T-cell (primary cell): Measurements from ENCODE around the gene HDGF. TPM values are rescaled to one million over a fixed set of nuclear protein-coding genes. Genes with fewer than 3 reads are reported as not detected.

Source experiments
- ATAC-seq, 4 experiments: fragments of 200-7000 bp in 3 of 4; fragments of 150-1000 bp in 1 of 4; cut with Tn5 transposase; replicated peaks in 1 of 4; 1 replicate in 3 of 4; 2 replicates in 1 of 4; pipeline ENCODE4 v1.10.0; 2021; ENCODE audit warnings: moderate library complexity in 3 of 4, mild to moderate bottlenecking in 2 of 4, moderate number of reproducible peaks in 1 of 4
- CTCF ChIA-PET, 2 donors: fragments of 300-600 bp; sonication (Branson Sonifier 250); formaldehyde crosslinking; loops; one replicate each; lab custom pipeline; 2022; ENCODE audit warnings: antibody characterized with exemption in 2 of 2; lab: Charles Lee
- POLR2A ChIA-PET, 2 donors: fragments of 300-600 bp; sonication (Branson Sonifier 250); formaldehyde crosslinking; loops; one replicate each; lab custom pipeline; 2022; ENCODE audit warnings: antibody characterized with exemption in 2 of 2; lab: Charles Lee
- DNase-seq, 35 experiments: peaks; one replicate each; pipeline versions ENCODE4 v3.0.0 to v3.0.0-alpha.2; 2013 to 2023
- H3K27ac ChIP-seq: one replicate; pipeline ENCODE4 v1.5.1; 2013; ENCODE audit warnings: low read length
- H3K27me3 ChIP-seq, 2 experiments: replicated peaks in 1 of 2; 1 replicate in 1 of 2; 2 replicates in 1 of 2; pipeline versions ENCODE4 v1.6.1 to v1.7.0; 2013; ENCODE audit warnings: low read length in 1 of 2, mixed read lengths in 1 of 2; ENCODE audit not compliant: control insufficient read depth in 2 of 2, insufficient read depth in 2 of 2; ENCODE audit errors: extremely low read depth in 1 of 2
- H3K36me3 ChIP-seq, 2 donors: 1 replicate in 1 of 2; 2 replicates in 1 of 2; pipeline versions ENCODE4 v1.6.1 to v1.7.0; 2013; ENCODE audit warnings: low read length in 1 of 2; ENCODE audit not compliant: control insufficient read depth in 2 of 2, insufficient read depth in 1 of 2; ENCODE audit errors: extremely low read depth in 1 of 2
- H3K4me1 ChIP-seq, 2 experiments: 1 replicate in 1 of 2; 2 replicates in 1 of 2; pipeline versions ENCODE4 v1.6.1 to v1.7.0; 2013; ENCODE audit warnings: low read length in 2 of 2, mixed read lengths in 1 of 2; ENCODE audit not compliant: insufficient read depth in 2 of 2, control insufficient read depth in 1 of 2; ENCODE audit errors: extremely low read depth in 1 of 2
- H3K4me3 ChIP-seq, 2 donors: 1 replicate in 1 of 2; 2 replicates in 1 of 2; pipeline versions ENCODE4 v1.5.1 to v1.7.0; 2013; ENCODE audit warnings: mild to moderate bottlenecking in 2 of 2, low read length in 1 of 2, moderate library complexity in 1 of 2; ENCODE audit not compliant: control insufficient read depth in 1 of 2; ENCODE audit errors: extremely low read depth in 1 of 2
- H3K9me3 ChIP-seq: 2 replicates; pipeline ENCODE4 v1.7.0; 2013
- H3K27ac Mint-ChIP-seq, 2 donors: one replicate each; pipeline ENCODE4 v1.8.0; 2020 to 2021; ENCODE audit warnings: mild to moderate bottlenecking in 2 of 2, mixed read lengths in 2 of 2
- H3K27me3 Mint-ChIP-seq, 2 donors: one replicate each; pipeline ENCODE4 v1.8.0; 2021 to 2022; ENCODE audit warnings: mixed read lengths in 2 of 2
- H3K36me3 Mint-ChIP-seq: one replicate; pipeline ENCODE4 v1.8.0; 2021; ENCODE audit warnings: mixed read lengths
- H3K4me1 Mint-ChIP-seq, 3 donors: one replicate each; pipeline ENCODE4 v1.8.0; 2020 to 2022; ENCODE audit warnings: mixed read lengths in 3 of 3, mild to moderate bottlenecking in 1 of 3
- H3K4me3 Mint-ChIP-seq, 3 donors: one replicate each; pipeline ENCODE4 v1.8.0; 2020 to 2022; ENCODE audit warnings: mild to moderate bottlenecking in 3 of 3, mixed read lengths in 3 of 3, moderate library complexity in 3 of 3
- H3K9me3 Mint-ChIP-seq, 3 donors: one replicate each; pipeline ENCODE4 v1.8.0; 2020 to 2022; ENCODE audit warnings: mixed read lengths in 3 of 3
- WGBS: methylation state at CpG from one replicate; pipeline ENCODE4 v1.1.5; 2013; ENCODE audit warnings: missing lambda C conversion rate; ENCODE audit not compliant: insufficient coverage; 5-methylcytosine and 5-hydroxymethylcytosine counted together
- total RNA-seq, 35 experiments: library from RNA in 6 of 35; stranded (reverse) in 6 of 35; fragments of 120-200 nt in 1 of 35; gene quantifications; one replicate each; pipeline versions ENCODE4 v1.2.1 to v1.2.4 and lab custom pipeline; 2013 to 2026

HDGF gene
- total RNA-seq, 5 donors from 2014 or later (not counting 1 experiment from before 2014, with no cell fraction given), result 72.9 to 108 (median 90.3) TPM

DNA sequence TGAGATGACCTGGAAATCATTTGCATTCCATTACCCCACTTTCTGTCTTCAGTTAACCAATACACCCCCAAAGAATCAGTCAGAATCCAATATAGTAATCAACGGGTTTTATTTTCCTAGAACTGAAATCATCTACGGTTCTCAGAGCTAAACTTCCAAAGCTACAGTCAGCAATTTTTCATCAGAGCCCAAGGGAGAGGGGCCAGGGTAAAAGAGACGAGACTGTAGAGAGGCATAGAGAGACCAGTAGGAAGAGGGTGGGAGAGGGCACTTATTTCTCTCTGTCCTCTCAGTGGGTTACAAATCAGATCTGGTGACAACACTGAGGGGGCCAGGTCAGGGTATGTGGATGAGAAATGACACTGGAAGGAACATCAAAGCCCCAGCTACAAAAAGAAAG, 9.5 kb downstream of the HDGF start:
- H3K4me3 ChIP-seq, result no peak overlapping the region
- no peak for ATAC-seq

DNA sequence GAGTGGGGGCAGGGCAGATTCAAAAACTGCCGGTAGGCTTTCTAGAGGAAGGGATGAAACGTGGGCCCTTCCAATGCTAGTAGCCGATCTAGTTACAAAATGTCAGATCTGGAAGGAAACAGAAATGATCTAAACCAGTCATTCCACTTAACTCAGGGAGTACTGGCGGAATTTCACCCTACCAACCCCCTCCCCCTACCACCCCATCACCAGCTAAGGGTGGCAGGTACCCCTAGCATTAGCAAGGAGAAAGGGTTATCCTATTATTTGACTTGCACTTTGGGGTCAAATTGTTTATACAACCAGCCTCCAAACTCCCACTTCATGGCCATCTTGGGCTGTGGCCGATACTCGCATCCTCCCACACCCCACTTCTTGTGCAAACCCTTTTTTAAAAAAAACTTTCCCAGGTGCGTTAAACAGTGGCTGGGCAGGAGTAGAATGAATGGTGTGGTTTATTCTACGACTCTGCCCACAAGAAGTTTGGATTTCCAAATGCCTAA, 9.9 kb downstream of the HDGF start:
- Histone ChIP-seq H3K27ac (peak overlapping the region; percentile 89), H3K9me3 (no peaks in the 10 kb centered on the region), H3K27me3 (no peaks in the 10 kb centered on the region), H3K36me3 (peaks cover 16 to 36% of the 10 kb centered on the region in 2 donors), H3K4me3 (peak overlapping the region; percentile 25 to 29), H3K4me1 (peaks cover 18 to 23% of the 10 kb centered on the region in 2 experiments)
- H3K9me3 Mint-ChIP-seq, result peaks cover 0 to 3% (median 0%) of the 10 kb centered on the region in 3 donors
- peaks cover 48 to 51% (median 48%) of the 10 kb centered on the region in 3 donors for H3K4me1 Mint-ChIP-seq
- ChIA-PET CTCF (interaction anchor here in 1 of 2 donors (0.5 to 1.9 kb wide), 8 partner anchors 10 to 459 kb away, joined by 3 to 43 read pairs (median 6); partner anchors contain the start of genes HDGF, ISG20L2, METTL25B and PRCC), POLR2A (interaction anchor here (0.5 to 1.7 kb wide), 12 partner anchors 10 to 764 kb away, joined by 3 to 29 read pairs (median 6); partner anchors contain the start of genes ISG20L2 (in 2 of the 2), METTL25B (in 2 of the 2), HDGF (in 1 of the 2) and PRCC (in 1 of the 2))
- WGBS, result 60% methylated on average over 1 of the region's 8 CpGs
- H3K27ac Mint-ChIP-seq, result peak overlapping the region; percentile 98 to 99
- no peak for DNase-seq
- ATAC-seq, result no peak
- H3K4me3 Mint-ChIP-seq, result peak overlapping the region; percentile 96 to 99 (median 97)
- no peaks in the 10 kb centered on the region for H3K27me3 Mint-ChIP-seq
- peaks cover 33% of the 10 kb centered on the region for H3K36me3 Mint-ChIP-seq

More for the DNA sequence above, 9.5 kb downstream of the HDGF start:
- H3K36me3 Mint-ChIP-seq, result peaks cover 33% of the 10 kb centered on the region
- Histone ChIP-seq H3K27me3 (no peaks in the 10 kb centered on the region), H3K9me3 (no peaks in the 10 kb centered on the region), H3K27ac (peak overlapping the region; percentile 89), H3K36me3 (peaks cover 16 to 32% of the 10 kb centered on the region in 2 donors), H3K4me1 (peaks cover 22 to 28% of the 10 kb centered on the region in 2 experiments)
- no CpG with 5 or more reads among the region's 3 CpGs for WGBS
- H3K9me3 Mint-ChIP-seq, result peaks cover 0 to 3% (median 0%) of the 10 kb centered on the region in 3 donors
- CTCF ChIA-PET, result interaction anchor here in 1 of 2 donors (0.5 to 1.9 kb wide), 2 partner anchors 9 to 15 kb away, joined by 6 to 43 read pairs; partner anchors contain the start of genes HDGF, ISG20L2 and METTL25B
- H3K4me1 Mint-ChIP-seq, result peaks cover 52 to 56% (median 52%) of the 10 kb centered on the region in 3 donors
- POLR2A ChIA-PET, result interaction anchor here (0.6 kb wide), 2 partner anchors 105 to 149 kb away, joined by 3 to 7 read pairs; no protein-coding TSS in a partner anchor
- H3K4me3 Mint-ChIP-seq, result peak overlapping the region in 2 of 3 donors; percentile 96 to 99
- H3K27ac Mint-ChIP-seq, result peak overlapping the region; percentile 98 to 99
- DNase-seq, result no peak
- H3K27me3 Mint-ChIP-seq, result no peaks in the 10 kb centered on the region

DNA sequence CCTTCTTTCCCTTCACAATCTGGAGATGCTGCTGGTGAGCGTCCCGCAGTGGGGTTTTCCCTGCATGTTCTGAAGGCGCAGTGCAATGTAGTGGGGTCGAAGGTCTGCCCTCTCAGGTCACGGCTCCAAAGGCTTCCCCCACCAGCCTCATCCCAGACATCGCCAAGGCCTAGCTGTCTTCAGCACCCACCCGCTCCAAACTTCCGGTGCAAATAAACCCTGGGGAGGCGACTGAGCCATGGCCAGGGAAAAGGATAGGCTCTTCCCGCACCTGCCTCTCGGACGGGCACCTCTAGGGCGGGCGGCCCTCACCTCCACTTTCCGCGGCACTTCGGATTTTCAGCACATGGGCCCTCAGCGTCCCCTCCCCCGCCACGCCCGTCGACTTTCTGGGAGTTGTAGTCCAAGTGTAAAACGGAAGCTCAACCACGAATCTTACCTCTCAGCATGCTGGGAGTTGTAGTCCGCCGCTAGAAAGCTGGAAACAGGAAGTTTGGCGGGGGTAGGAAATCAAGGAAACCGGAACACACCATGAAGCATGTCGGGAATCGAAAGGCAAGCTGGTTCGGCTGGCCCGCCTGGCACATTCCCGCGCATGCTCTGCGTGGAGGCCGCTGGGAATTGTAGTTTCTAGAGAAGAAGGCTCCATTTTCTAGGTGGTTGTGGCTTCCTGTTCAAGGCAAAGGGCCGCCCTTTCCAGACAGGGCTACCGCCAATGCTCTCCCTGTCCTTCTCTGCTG, 10.6 kb downstream of the HDGF start, which contains the start of gene MRPL24:
Gene MRPL24, minus strand, starts transcription at position 348 of the 740 bp plus-strand sequence. CDS start 2,384 bp downstream, outside the sequence.
- Mint-ChIP-seq H3K36me3 (peaks cover 32% of the 10 kb centered on the region), H3K4me3 (peak within 1 kb of the TSS; percentile 96 to 99 (median 97)), H3K4me1 (peaks cover 42 to 45% (median 42%) of the 10 kb centered on the region in 3 donors), H3K9me3 (peaks cover 0 to 3% (median 0%) of the 10 kb centered on the region in 3 donors), H3K27ac (peak within 1 kb of the TSS; percentile 98 to 99), H3K27me3 (no peaks in the 10 kb centered on the region)
- H3K27me3 ChIP-seq, result no peaks in the 10 kb centered on the region
- CTCF ChIA-PET, result interaction anchor here in 1 of 2 donors (0.6 to 1.9 kb wide), 8 partner anchors 10 to 458 kb away, joined by 3 to 43 read pairs (median 6); partner anchors contain the start of genes CRABP2, HDGF, ISG20L2 and METTL25B
- H3K4me3 ChIP-seq, result peak within 1 kb of the TSS; percentile 58 to 70
- H3K9me3 ChIP-seq, result no peaks in the 10 kb centered on the region
- peak within 1 kb of the TSS; percentile 89 for H3K27ac ChIP-seq
- peaks cover 13 to 17% of the 10 kb centered on the region in 2 experiments for H3K4me1 ChIP-seq
- peak; percentile 89 to 93 (median 91) for ATAC-seq
- peaks cover 16 to 40% of the 10 kb centered on the region in 2 donors for H3K36me3 ChIP-seq
- 0% methylated on average over 26 of the region's 38 CpGs for WGBS
- peak; percentile 85 to 99 (median 97) for DNase-seq
- POLR2A ChIA-PET, result interaction anchor here (0.5 to 1.7 kb wide), 10 partner anchors 11 to 763 kb away, joined by 3 to 29 read pairs (median 6); partner anchors contain the start of genes ISG20L2 (in 2 of the 2), METTL25B (in 2 of the 2), HDGF (in 1 of the 2) and PRCC (in 1 of the 2)

DNA sequence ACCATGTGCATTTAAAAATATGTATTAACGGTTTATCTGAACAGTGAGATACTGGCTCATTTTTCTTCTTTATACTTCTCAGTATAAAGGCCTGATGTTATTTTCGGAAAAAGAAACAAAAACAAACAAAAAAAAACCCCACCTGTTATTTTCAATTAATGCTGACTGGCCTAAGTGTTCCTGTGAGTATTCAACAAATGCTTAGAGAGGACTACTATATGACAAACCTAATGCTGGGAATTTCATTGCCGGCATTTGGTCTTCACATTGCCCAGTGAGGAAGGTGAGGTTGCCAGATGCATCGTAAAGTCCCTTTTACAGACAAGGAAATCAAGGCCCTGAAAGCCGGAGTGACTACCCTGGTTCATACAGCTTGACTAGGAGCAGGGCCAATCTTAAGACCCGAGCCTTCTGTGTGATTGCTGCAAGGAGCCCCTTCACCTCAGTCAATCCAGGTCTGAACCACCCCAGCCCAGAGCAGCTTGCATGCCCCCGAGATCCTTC, 11.2 kb downstream of the HDGF start:
- no peaks in the 10 kb centered on the region for H3K27me3 ChIP-seq
- no peak for DNase-seq
- Mint-ChIP-seq H3K9me3 (peaks cover 0 to 3% (median 0%) of the 10 kb centered on the region in 3 donors), H3K27me3 (no peaks in the 10 kb centered on the region), H3K4me1 (peaks cover 36 to 39% (median 36%) of the 10 kb centered on the region in 3 donors), H3K36me3 (peaks cover 28% of the 10 kb centered on the region), H3K4me3 (peak overlapping the region; percentile 96 to 99 (median 97)), H3K27ac (peak overlapping the region; percentile 98 to 99)
- H3K4me1 ChIP-seq, result peaks cover 11 to 16% of the 10 kb centered on the region in 2 experiments
- peak overlapping the region; percentile 58 to 70 for H3K4me3 ChIP-seq
- no peaks in the 10 kb centered on the region for H3K9me3 ChIP-seq
- no peak for ATAC-seq
- WGBS, result 0% methylated on average over 4 of the region's 7 CpGs
- H3K36me3 ChIP-seq, result peaks cover 16 to 39% of the 10 kb centered on the region in 2 donors
- ChIA-PET CTCF (interaction anchor here in 1 of 2 donors (0.9 to 1.9 kb wide), 6 partner anchors 10 to 457 kb away, joined by 3 to 43 read pairs (median 10); partner anchors contain the start of genes HDGF, ISG20L2, METTL25B and PRCC), POLR2A (interaction anchor here (1.0 to 1.7 kb wide), 6 partner anchors 11 to 27 kb away, joined by 3 to 29 read pairs (median 6); partner anchors contain the start of genes ISG20L2 (in 2 of the 2), METTL25B (in 2 of the 2), HDGF (in 1 of the 2) and PRCC (in 1 of the 2))
- peak overlapping the region; percentile 89 for H3K27ac ChIP-seq

DNA sequence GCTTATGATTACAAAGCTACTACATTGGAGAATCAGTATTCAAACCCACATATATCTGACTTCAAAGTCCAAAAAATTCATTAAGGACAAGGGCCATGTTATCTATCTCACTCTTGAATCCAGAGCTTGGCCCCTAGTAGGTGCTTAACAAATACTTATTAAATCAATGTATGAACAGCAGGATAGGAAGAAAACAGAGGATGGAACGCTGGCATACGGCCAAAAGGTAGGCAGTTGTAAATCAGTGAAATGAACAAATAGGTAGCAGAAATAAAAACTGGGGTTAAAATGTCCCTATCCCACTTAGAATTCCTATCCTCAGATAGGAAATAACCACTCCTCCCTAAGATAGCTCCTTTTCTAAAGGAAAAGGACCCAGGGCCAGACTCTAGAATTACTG, 12.6 kb downstream of the HDGF start:
- peaks cover 11 to 29% of the 10 kb centered on the region in 2 donors for H3K36me3 ChIP-seq
- H3K27me3 ChIP-seq, result no peaks in the 10 kb centered on the region
- Mint-ChIP-seq H3K4me1 (peaks cover 31 to 37% (median 35%) of the 10 kb centered on the region in 3 donors), H3K27me3 (no peaks in the 10 kb centered on the region), H3K27ac (peak overlapping the region; percentile 1 to 52), H3K4me3 (peak overlapping the region; percentile 22 to 35 (median 22)), H3K9me3 (peaks cover 0 to 3% (median 0%) of the 10 kb centered on the region in 3 donors), H3K36me3 (peaks cover 23% of the 10 kb centered on the region)
- ATAC-seq, result no peak
- POLR2A ChIA-PET, result interaction anchor here (0.7 to 0.9 kb wide), 2 partner anchors 11 to 20 kb away, joined by 3 read pairs; no protein-coding TSS in a partner anchor
- no peak overlapping the region for H3K4me3 ChIP-seq
- CTCF ChIA-PET, result interaction anchor here in 1 of 2 donors (1.2 kb wide), 1 partner anchor 13 kb away, joined by 6 read pairs; no protein-coding TSS in a partner anchor
- no peaks in the 10 kb centered on the region for H3K9me3 ChIP-seq
- no CpG with 5 or more reads among the region's 2 CpGs for WGBS
- DNase-seq, result no peak
- peaks cover 11 to 16% of the 10 kb centered on the region in 2 experiments for H3K4me1 ChIP-seq
- no peak overlapping the region for H3K27ac ChIP-seq
